ENCODE data around the gene UBAC1.
"Not testable (repeated sequence)": the region's sequence is repeated elsewhere in the genome, so short reads cannot be mapped to it uniquely, and the experiment has no call there.

Gene UBAC1

GRCh38 chr9:135946392-135946994 lies 14.7 kb downstream of the UBAC1 start:
- FAIRE-seq, result no peak

DNA sequence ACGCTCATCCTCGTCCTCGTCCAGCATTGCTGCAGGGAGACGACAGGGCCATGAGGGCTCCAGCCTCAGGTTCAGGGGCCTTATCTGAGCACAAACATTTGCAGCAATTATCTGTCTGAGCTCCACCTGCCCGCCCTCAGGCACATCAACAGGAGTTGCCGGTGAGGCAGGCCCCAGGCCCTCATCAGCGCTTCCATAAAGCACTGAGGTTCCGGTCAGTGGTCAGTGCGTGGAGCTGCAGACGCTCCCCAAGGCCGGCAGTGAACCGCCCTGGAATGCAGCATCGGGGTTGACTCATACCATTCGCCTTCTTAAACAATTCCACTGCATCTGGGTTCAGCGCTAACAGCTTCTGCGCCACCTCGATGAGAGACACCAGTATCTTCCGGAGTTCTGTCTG lies 15.2 kb downstream of the UBAC1 start:
- FAIRE-seq, result no peak
- DNase-seq (ENCODE audit: extremely low spot score, insufficient read length, low read depth), result no peak

More at GRCh38 chr9:135946392-135946994, 14.7 kb downstream of the UBAC1 start:
- DNase-seq (ENCODE audit: extremely low spot score, insufficient read length, low read depth), result no peak

DNA sequence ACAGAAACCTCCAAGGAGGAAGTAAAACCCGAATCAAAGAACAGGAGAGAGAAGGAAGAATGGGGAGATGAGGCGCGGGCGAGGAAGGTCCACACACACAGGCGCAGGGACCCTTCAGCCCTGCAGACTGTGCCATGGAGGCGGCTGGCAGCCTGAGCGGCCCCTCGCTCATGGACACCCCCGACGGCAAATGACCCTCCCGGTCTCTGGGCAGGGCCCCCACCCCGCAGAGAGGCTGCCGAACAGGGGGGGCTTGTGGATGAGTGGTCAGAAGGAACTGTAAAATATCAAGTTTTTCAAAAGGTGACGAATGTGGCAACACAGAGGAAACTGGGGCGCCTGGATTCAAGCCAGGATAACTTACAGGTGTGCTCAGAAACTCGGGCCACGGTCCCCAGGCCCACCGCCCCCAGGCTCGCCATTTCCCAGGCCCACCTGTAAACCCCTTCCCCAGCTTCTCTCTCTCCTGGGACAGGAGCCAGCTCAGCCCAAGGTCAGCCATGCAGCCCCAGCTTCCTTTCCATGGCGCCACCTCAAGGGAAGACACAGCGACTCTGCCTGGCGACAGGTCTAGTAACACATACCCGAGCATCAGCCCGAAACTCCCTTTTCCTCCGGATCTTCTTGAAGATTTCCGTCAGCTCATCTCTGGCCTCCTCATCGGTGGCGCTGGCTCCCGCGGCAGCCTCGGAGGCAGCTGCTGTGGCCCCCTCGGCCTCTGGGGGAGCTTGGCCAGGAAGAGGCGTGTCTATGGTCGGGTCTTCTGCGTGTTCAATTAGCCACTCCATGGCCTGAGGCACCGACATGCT lies 16.5 kb downstream of the UBAC1 start:
- no peak for DNase-seq (ENCODE audit: extremely low spot score, insufficient read length, low read depth)
- no peak for FAIRE-seq

DNA sequence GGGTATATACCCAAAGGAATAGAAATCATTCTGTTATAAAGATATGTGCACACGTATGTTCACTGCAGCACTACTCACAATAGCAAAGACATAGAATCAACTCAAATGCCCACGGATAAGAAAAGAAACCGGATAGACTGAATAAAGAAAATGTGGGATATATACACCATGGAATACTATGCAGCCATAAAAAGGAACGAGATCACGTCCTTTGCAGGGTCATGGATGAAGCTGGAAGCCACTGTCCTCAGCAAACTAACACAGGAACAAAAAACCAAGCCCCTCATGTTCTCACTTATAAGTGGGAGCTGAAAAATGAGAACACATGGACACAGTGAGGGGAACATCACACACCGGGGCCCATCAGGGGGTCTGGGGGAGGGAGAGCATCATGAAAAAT lies 17.6 kb downstream of the UBAC1 start:
- FAIRE-seq; DNase-seq (ENCODE audit: extremely low spot score, insufficient read length, low read depth): not testable (repeated sequence)

- FAIRE-seq, result no peak
Observed at GRCh38 chr9:135941288-135941995, 19.7 kb downstream of the UBAC1 start.

GRCh38 chr9:135939351-135940265 lies 21.6 kb downstream of the UBAC1 start:
- DNase-seq (ENCODE audit: extremely low spot score, insufficient read length, low read depth) (no peak), FAIRE-seq (no peak)

More at GRCh38 chr9:135941288-135941995, 19.7 kb downstream of the UBAC1 start:
- DNase-seq (ENCODE audit: extremely low spot score, insufficient read length, low read depth), result no peak

DNA sequence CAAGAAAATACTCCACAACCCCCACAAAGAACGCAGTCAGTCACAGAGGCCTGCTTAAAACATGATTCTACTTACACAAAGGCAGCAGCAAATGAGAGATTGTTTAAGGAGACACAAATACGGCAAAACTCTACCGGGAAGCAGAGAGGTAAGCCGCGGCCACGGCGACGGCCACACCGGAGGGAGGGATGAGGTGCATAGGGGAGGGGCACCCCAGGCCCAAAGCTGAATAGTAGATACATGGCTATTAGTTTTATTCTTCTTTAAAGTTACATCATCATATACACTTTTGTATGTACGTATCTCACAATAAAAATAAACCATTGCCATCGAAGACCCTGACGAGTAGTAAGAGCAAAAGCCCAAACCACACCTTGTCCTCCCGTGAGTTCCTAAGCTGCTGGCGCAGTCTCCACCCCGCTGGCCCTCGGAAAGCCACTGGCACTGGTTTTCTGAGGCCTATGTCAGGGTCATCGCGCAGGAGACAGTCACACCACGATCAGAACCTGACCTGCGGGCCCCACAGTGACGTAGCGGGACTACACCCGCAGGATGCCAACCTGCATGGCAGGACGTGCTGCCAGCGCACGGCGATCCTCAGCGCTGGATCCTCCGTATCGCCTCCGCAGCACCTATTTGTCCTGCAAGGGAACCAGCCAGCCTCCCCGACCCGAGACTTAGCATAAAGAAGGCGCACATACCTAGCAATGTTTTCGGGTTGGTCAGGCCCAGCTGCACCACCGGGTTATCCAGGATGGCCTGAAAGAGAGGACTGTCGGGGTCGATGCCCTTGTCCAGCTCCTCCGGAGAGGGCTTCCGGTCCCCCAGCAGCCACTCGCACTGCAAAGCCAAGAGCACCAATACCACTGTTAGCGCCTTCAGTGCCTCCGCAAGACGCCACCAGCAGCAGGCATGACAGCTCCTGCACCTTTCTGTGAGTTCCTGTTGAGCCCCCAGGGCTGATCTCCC lies 23.4 kb downstream of the UBAC1 start:
- no peak for FAIRE-seq
- DNase-seq (ENCODE audit: extremely low spot score, insufficient read length, low read depth), result no peak

GRCh38 chr9:135933114-135933513 lies 28.1 kb downstream of the UBAC1 start:
- FAIRE-seq (no peak), DNase-seq (ENCODE audit: extremely low spot score, insufficient read length, low read depth) (no peak)

- no peak for DNase-seq (ENCODE audit: extremely low spot score, insufficient read length, low read depth)
- no peak for FAIRE-seq
Observed at GRCh38 chr9:135932656-135933055, 28.5 kb downstream of the UBAC1 start.

- DNase-seq (ENCODE audit: extremely low spot score, insufficient read length, low read depth) (no peak), FAIRE-seq (no peak)
Observed at GRCh38 chr9:135931349-135931820, 29.8 kb downstream of the UBAC1 start.

DNA sequence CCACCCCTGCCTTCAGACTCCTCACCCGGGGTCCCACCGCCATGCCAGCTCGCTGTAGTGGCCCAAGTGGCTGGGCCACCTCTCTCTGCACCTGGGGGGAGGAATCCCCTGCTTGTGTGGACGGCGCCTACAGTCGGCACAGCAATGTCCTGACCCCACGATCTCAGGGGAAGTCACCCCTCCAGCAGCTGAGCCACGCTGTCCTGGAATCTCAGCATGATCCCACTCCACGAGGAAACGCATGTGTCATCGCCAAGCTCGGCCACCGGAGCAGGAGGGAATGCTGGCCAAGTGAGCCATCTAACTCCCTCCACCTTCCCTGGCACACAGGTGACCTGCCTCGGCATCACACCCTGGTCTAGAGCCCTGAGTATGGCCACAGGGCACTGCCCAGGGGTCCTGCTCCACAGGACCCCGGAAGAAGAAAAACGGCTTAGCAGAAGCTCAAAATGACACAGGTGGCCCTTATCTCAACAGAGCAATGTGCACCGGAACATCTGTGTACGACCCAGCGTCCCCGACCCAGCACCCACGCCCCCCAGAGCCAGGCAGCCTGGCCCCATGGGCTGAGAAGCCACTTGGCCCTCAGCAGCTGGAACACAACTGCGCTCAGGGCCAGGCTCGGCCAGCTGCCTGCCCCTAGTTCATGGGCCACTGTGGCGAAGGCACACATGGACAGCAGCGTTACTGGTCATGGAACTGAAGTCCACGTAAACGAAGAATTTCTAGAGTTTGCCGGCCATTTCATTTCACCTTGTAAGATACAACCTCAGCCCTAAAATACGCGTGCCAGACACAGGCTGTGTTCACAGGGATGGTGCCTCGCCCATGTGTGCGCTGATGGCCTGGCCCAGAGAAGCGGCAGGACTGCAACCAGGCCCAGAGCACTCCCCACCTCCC lies 30.5 kb downstream of the UBAC1 start:
- DNase-seq (ENCODE audit: extremely low spot score, insufficient read length, low read depth) (no peak), FAIRE-seq (no peak)

- no peak for FAIRE-seq
Observed at GRCh38 chr9:135929656-135930445, 31.3 kb downstream of the UBAC1 start.

GRCh38 chr9:135928731-135929655 lies 32.2 kb downstream of the UBAC1 start:
- no peak for DNase-seq (ENCODE audit: extremely low spot score, insufficient read length, low read depth)
- FAIRE-seq, result no peak

More at GRCh38 chr9:135929656-135930445, 31.3 kb downstream of the UBAC1 start:
- no peak for DNase-seq (ENCODE audit: extremely low spot score, insufficient read length, low read depth)

DNA sequence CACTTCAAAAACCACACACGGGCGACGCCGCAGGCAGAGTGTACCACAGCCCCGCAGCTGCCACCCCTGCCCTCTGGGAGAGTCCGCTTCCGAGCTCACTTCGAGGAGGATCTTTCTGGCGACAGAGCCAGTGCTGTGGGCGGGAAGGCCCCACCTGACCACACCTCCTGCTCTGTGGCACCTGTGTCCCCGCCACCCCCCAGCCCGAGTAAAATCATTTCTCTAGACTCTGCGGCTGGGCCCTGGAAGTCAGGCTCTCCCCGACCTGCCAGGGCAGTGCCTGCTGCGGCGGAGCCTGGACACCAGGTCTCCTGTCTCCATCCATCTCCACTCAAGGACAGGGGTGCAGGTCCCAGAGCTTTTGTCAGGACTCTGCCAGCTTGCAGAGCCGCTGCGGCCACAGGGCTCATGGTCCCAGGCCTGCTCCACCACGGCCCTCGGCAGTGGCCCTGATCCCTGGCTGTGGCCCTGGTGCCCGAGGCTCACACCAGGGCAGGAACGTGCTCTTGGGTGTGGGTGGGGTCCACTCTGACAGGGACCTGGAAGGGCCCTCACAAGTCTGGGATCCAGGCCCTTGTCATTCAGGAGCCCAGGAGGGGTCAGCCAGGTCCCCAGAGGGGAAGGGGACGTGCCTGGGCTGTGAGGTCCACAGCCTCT lies 33.0 kb downstream of the UBAC1 start:
- DNase-seq (ENCODE audit: extremely low spot score, insufficient read length, low read depth), result no peak
- no peak for FAIRE-seq
